HepG2 (cell line): ENCODE results near the gene NEDD8. TPM values are rescaled to one million over a fixed set of nuclear protein-coding genes. Genes with fewer than 3 reads are reported as not detected.

ENCODE experiments used
- CENPX ChIP-seq: sonication (generic); formaldehyde crosslinking; IDR thresholded peaks from 2 replicates; pipeline ENCODE4 v1.9.0; 2021; ENCODE audit warnings: mild to moderate bottlenecking, missing genetic modification reagents, moderate library complexity
- DR1 ChIP-seq: sonication (generic); formaldehyde crosslinking; IDR thresholded peaks from 2 replicates; pipeline ENCODE4 v1.8.0; 2021; ENCODE audit warnings: mild to moderate bottlenecking, missing genetic modification reagents, inconsistent platforms
- ETV5 ChIP-seq: IDR thresholded peaks from 2 replicates; pipeline ENCODE4 v1.6.1; 2018; ENCODE audit warnings: missing biosample characterization, missing genetic modification reagents, inconsistent platforms, borderline replicate concordance
- FOXP1 ChIP-seq, 2 experiments: fragments of 450-650 bp in 1 of 2; IDR thresholded peaks; 2 replicates each; pipeline ENCODE4 v1.6.1; 2017 to 2018; ENCODE audit warnings: antibody characterized with exemption in 1 of 2
- GABPB1 ChIP-seq: IDR thresholded peaks from 2 replicates; pipeline ENCODE4 v1.6.1; 2016; ENCODE audit warnings: mild to moderate bottlenecking, missing genetic modification reagents, moderate library complexity, missing compliant biosample characterization
- ISX ChIP-seq: sonication (generic); formaldehyde crosslinking; conservative IDR thresholded peaks from 2 replicates; pipeline ENCODE4 v1.5.0; 2020; ENCODE audit warnings: missing genetic modification reagents
- MED13 ChIP-seq: sonication (generic); formaldehyde crosslinking; IDR thresholded peaks from 2 replicates; pipeline ENCODE4 v1.5.0; 2020; ENCODE audit warnings: missing genetic modification reagents
- NCOA5 ChIP-seq: sonication (generic); formaldehyde crosslinking; IDR thresholded peaks from 2 replicates; pipeline ENCODE4 v1.4.0; 2020; ENCODE audit warnings: missing genetic modification reagents
- NR1H2 ChIP-seq: sonication (generic); formaldehyde crosslinking; IDR thresholded peaks from 2 replicates; pipeline ENCODE4 v1.8.1; 2022; ENCODE audit warnings: low read depth, missing genetic modification reagents, borderline replicate concordance
- RBM22 ChIP-seq: fragments of 200-400 bp; formaldehyde crosslinking; optimal IDR thresholded peaks from 2 replicates; pipeline ENCODE3; 2017; ENCODE audit warnings: mild to moderate bottlenecking, low read length, moderate library complexity
- RBM39 ChIP-seq: fragments of 200-400 bp; formaldehyde crosslinking; IDR thresholded peaks from one replicate; pipeline ENCODE4 v1.6.1; 2018; ENCODE audit warnings: antibody characterized with exemption, mild to moderate bottlenecking, low read depth, low read length; ENCODE audit not compliant: poor library complexity, severe bottlenecking
- SMARCE1 ChIP-seq: fragments of 450-650 bp; IDR thresholded peaks from 2 replicates; pipeline ENCODE4 v1.6.1; 2017; ENCODE audit warnings: borderline replicate concordance
- ZC3H13 ChIP-seq: sonication (generic); formaldehyde crosslinking; IDR thresholded peaks from 2 replicates; pipeline ENCODE4 v1.8.1; 2023; ENCODE audit warnings: mild to moderate bottlenecking, missing genetic modification reagents, moderate library complexity
- ZNF44 ChIP-seq: sonication (generic); formaldehyde crosslinking; IDR thresholded peaks from 2 replicates; pipeline ENCODE4 v1.5.1; 2020; ENCODE audit warnings: mild to moderate bottlenecking, missing genetic modification reagents
- ZNF484 ChIP-seq: sonication (generic); formaldehyde crosslinking; IDR thresholded peaks from 2 replicates; pipeline ENCODE4 v1.5.1; 2020; ENCODE audit warnings: mild to moderate bottlenecking, low read depth, missing genetic modification reagents, borderline replicate concordance
- ZNF720 ChIP-seq: sonication (generic); formaldehyde crosslinking; IDR thresholded peaks from 2 replicates; pipeline ENCODE4 v1.4.0; 2020; ENCODE audit warnings: missing genetic modification reagents
- polyA plus RNA-seq, 8 experiments: library from polyadenylated mRNA; depleted of rRNA in 3 of 8; stranded (reverse) in 7 of 8; unstranded in 1 of 8; fragments of >200 nt; fragmentation: Illumina TruSeq in 4 of 8; extraction: Trizol in 4 of 8; gene quantifications; 2 replicates each; pipeline versions ENCODE4 v1.2.1 to v1.2.3, GENCODE V29; 2011 to 2016; ENCODE audit warnings: low read depth in 4 of 8, missing spikeins in 1 of 8, mixed read lengths in 1 of 8; ENCODE audit not compliant: insufficient read depth in 1 of 8
- total RNA-seq, 5 experiments: library from RNA; depleted of rRNA; stranded (reverse); fragments of >200 nt; fragmentation: Illumina TruSeq; extraction: Trizol; gene quantifications; 2 replicates each; pipeline ENCODE4 v1.2.3, GENCODE V29; 2016; ENCODE audit warnings: low read depth in 1 of 5
- TF ChIP-seq, protein P1 (sequence below): sonication (generic); formaldehyde crosslinking; IDR thresholded peaks from 2 replicates; pipeline ENCODE4 v1.9.0; 2021; ENCODE audit warnings: mild to moderate bottlenecking, missing genetic modification reagents
- TF ChIP-seq, protein P2 (sequence below): sonication (generic); formaldehyde crosslinking; IDR thresholded peaks from 2 replicates; pipeline ENCODE4 v1.8.1; 2022; ENCODE audit warnings: low read depth, mild to moderate bottlenecking, missing genetic modification reagents
- TF ChIP-seq, protein P3 (sequence below): sonication (generic); formaldehyde crosslinking; IDR thresholded peaks from 2 replicates; pipeline ENCODE4 v1.8.1; 2023; ENCODE audit warnings: missing genetic modification reagents, inconsistent platforms, borderline replicate concordance

The NEDD8 gene
- total and polyA plus RNA-seq, 2 of the 13 experiments (the other 11 are each of a cell fraction or from before 2014, with no cell fraction given) = 535 to 713 TPM

DNA sequence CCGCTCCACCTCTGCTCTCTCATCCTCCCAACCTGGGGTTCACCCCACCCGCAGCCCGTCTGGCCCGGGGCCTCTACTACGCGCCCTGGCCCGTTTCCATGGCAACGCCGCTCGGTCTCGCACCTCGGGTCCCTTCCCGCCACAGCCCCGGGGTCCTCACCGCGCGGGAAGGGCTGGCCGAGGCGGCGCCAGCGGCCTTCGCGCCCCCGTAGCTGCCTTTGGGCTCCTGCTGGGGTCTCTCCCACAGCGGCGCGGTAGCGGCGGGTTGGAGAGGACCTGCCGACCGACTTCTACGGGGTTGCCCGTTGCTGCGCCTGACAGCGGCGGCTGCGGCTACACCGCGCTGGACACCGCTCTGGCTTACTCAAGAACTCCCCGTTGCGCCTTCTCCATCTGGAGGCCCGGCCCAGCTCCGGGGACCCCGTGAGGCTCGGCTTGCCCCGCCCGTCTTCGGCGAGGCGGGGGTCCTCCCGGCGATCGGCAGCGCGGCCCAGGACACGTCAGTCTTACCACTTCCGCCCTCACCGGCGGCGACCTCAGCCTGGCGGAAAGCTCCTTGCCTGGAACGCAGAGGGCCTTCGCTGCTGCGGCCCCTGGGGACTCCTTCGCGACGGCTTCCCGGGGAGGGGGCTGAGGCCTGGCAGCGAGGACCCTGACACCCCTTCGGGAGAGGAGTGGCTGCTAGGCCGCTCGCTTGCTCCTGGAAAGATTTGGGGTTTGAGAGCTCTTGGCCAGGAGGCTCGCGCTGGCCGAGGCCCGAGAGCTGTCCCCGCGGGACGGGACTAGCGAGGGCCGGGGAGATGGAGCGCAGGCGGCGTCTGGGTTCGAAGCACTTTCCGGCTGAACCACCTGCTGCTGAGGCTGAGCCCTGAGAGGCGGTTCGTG, 36.7 kb downstream of the NEDD8 start, which contains the start of gene TM9SF1 (continued):
- TF ChIP-seq, protein P1, sequence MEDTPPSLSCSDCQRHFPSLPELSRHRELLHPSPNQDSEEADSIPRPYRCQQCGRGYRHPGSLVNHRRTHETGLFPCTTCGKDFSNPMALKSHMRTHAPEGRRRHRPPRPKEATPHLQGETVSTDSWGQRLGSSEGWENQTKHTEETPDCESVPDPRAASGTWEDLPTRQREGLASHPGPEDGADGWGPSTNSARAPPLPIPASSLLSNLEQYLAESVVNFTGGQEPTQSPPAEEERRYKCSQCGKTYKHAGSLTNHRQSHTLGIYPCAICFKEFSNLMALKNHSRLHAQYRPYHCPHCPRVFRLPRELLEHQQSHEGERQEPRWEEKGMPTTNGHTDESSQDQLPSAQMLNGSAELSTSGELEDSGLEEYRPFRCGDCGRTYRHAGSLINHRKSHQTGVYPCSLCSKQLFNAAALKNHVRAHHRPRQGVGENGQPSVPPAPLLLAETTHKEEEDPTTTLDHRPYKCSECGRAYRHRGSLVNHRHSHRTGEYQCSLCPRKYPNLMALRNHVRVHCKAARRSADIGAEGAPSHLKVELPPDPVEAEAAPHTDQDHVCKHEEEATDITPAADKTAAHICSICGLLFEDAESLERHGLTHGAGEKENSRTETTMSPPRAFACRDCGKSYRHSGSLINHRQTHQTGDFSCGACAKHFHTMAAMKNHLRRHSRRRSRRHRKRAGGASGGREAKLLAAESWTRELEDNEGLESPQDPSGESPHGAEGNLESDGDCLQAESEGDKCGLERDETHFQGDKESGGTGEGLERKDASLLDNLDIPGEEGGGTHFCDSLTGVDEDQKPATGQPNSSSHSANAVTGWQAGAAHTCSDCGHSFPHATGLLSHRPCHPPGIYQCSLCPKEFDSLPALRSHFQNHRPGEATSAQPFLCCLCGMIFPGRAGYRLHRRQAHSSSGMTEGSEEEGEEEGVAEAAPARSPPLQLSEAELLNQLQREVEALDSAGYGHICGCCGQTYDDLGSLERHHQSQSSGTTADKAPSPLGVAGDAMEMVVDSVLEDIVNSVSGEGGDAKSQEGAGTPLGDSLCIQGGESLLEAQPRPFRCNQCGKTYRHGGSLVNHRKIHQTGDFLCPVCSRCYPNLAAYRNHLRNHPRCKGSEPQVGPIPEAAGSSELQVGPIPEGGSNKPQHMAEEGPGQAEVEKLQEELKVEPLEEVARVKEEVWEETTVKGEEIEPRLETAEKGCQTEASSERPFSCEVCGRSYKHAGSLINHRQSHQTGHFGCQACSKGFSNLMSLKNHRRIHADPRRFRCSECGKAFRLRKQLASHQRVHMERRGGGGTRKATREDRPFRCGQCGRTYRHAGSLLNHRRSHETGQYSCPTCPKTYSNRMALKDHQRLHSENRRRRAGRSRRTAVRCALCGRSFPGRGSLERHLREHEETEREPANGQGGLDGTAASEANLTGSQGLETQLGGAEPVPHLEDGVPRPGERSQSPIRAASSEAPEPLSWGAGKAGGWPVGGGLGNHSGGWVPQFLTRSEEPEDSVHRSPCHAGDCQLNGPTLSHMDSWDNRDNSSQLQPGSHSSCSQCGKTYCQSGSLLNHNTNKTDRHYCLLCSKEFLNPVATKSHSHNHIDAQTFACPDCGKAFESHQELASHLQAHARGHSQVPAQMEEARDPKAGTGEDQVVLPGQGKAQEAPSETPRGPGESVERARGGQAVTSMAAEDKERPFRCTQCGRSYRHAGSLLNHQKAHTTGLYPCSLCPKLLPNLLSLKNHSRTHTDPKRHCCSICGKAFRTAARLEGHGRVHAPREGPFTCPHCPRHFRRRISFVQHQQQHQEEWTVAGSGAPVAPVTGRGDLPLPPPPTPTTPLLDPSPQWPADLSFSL (CRISPR knock-in tag) = peak; percentile 78
- TF ChIP-seq ETV5 = peak; percentile 95
- TF ChIP-seq FOXP1 (IDR thresholded peaks at IDR 0.05) = no peak
- peak; percentile 43 for TF ChIP-seq FOXP1 (CRISPR knock-in tag; IDR thresholded peaks at IDR 0.05)
- no peak for TF ChIP-seq ZC3H13 (CRISPR knock-in tag)
- TF ChIP-seq, protein P2, sequence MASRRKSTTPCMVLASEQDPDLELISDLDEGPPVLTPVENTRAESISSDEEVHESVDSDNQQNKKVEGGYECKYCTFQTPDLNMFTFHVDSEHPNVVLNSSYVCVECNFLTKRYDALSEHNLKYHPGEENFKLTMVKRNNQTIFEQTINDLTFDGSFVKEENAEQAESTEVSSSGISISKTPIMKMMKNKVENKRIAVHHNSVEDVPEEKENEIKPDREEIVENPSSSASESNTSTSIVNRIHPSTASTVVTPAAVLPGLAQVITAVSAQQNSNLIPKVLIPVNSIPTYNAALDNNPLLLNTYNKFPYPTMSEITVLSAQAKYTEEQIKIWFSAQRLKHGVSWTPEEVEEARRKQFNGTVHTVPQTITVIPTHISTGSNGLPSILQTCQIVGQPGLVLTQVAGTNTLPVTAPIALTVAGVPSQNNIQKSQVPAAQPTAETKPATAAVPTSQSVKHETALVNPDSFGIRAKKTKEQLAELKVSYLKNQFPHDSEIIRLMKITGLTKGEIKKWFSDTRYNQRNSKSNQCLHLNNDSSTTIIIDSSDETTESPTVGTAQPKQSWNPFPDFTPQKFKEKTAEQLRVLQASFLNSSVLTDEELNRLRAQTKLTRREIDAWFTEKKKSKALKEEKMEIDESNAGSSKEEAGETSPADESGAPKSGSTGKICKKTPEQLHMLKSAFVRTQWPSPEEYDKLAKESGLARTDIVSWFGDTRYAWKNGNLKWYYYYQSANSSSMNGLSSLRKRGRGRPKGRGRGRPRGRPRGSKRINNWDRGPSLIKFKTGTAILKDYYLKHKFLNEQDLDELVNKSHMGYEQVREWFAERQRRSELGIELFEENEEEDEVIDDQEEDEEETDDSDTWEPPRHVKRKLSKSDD (CRISPR knock-in tag) = peak; percentile 89
- no peak for TF ChIP-seq RBM22
- TF ChIP-seq DR1 (CRISPR knock-in tag) = peak; percentile 90; the same call in 1 of the 2 replicates
- TF ChIP-seq, protein P3, sequence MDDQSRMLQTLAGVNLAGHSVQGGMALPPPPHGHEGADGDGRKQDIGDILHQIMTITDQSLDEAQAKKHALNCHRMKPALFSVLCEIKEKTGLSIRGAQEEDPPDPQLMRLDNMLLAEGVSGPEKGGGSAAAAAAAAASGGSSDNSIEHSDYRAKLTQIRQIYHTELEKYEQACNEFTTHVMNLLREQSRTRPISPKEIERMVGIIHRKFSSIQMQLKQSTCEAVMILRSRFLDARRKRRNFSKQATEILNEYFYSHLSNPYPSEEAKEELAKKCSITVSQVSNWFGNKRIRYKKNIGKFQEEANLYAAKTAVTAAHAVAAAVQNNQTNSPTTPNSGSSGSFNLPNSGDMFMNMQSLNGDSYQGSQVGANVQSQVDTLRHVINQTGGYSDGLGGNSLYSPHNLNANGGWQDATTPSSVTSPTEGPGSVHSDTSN = peak; percentile 93
- no peak for TF ChIP-seq CENPX (CRISPR knock-in tag)
- no peak for TF ChIP-seq SMARCE1
- peak; percentile 96 for TF ChIP-seq ISX (CRISPR knock-in tag)
- peak; percentile 97 for TF ChIP-seq ZNF44 (CRISPR knock-in tag)
- TF ChIP-seq ZNF720 = peak; percentile 30; the same call in 1 of the 2 replicates
- TF ChIP-seq MED13 = peak; percentile 94
- peak; percentile 99 for TF ChIP-seq NR1H2 (CRISPR knock-in tag)
- TF ChIP-seq ZNF484 (CRISPR knock-in tag) = peak; percentile 84; the same call in 1 of the 2 replicates
- TF ChIP-seq RBM39 = peak; percentile 98
- TF ChIP-seq GABPB1 (CRISPR knock-in tag) = peak; percentile 99
- peak; percentile 95 for TF ChIP-seq NCOA5 (CRISPR knock-in tag)
